HG03103 (cell line): Measurements from ENCODE around the gene GART.

Source experiments
- ATAC-seq: cut with Tn5 transposase; IDR thresholded peaks from one replicate; pipeline ENCODE4 v1.9.1; 2021; ENCODE audit warnings: low read depth; ENCODE audit not compliant: unreplicated experiment

The GART gene

GRCh38 chr21:33554236-33554981 is 12.5 kb upstream of the GART start:
- ATAC-seq, result no peak

DNA sequence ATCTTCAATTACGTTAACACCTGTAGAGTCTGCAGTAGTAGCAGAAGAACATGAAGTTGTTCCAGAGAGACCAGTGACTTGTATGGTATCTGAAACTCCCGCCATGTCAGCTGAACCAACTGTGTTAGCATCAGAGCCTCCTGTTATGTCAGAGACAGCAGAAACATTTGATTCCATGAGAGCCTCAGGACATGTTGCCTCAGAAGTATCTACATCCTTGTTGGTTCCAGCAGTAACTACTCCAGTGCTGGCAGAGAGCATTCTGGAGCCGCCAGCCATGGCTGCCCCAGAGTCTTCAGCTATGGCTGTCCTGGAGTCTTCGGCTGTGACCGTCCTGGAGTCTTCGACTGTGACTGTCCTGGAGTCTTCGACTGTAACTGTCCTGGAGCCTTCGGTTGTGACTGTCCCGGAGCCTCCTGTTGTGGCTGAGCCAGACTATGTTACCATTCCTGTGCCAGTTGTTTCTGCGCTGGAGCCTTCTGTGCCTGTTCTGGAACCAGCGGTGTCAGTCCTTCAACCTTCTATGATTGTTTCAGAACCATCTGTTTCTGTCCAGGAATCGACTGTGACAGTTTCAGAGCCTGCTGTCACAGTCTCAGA is 11.2 kb upstream of the GART start:
- no peak for ATAC-seq

- no peak for ATAC-seq
Measured at GRCh38 chr21:33552093-33552998, 10.4 kb upstream of the GART start.

- no peak for ATAC-seq
Measured at GRCh38 chr21:33551664-33552063, 9.7 kb upstream of the GART start.

DNA sequence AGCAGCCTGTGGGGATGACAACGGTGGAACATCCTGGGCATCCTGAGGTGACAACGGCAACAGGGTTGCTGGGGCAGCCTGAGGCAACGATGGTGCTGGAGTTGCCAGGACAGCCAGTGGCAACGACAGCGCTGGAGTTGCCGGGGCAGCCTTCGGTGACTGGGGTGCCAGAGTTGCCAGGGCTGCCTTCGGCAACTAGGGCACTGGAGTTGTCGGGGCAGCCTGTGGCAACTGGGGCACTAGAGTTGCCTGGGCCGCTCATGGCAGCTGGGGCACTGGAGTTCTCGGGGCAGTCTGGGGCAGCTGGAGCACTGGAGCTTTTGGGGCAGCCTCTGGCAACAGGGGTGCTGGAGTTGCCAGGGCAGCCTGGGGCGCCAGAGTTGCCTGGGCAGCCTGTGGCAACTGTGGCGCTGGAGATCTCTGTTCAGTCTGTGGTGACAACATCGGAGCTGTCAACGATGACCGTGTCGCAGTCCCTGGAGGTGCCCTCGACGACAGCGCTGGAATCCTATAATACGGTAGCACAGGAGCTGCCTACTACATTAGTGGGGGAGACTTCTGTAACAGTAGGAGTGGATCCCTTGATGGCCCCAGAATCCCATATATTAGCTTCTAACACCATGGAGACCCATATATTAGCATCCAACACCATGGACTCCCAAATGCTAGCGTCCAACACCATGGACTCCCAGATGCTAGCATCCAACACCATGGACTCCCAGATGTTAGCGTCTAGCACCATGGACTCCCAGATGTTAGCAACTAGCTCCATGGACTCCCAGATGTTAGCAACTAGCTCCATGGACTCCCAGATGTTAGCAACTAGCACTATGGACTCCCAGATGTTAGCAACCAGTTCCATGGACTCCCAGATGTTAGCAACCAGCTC is 9.1 kb upstream of the GART start:
- ATAC-seq, result no peak

GRCh38 chr21:33549848-33550771 is 8.2 kb upstream of the GART start:
- no peak for ATAC-seq

DNA sequence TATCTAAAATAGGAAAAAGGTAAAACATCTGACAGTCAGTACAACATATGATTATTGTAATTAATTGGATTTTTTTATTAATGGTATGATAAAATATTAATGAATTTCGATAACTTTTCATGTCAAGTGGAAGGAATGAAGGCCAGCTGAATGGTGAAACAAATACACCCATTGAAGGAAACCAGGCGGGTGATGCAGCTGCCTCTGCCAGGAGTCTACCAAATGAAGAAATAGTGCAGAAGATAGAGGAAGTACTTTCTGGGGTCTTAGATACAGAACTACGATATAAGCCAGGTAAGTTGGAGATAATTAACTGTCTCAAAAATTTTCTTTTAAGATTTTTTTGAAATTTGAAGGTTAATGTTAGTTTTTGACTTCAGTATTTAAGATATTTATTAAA is 4.2 kb upstream of the GART start:
- ATAC-seq, result no peak

GRCh38 chr21:33544451-33545195 is 2.7 kb upstream of the GART start:
- ATAC-seq, result no peak

GRCh38 chr21:33543505-33544129 is 1.7 kb upstream of the GART start:
- no peak for ATAC-seq

- peak; percentile 94 for ATAC-seq
Measured at GRCh38 chr21:33542640-33543504, 955 bp upstream of the GART start, which contains the start of gene SON. TSS of gene SON (plus strand) at chr21:33543038. CDS start at chr21:33543093, 55 bp downstream.

DNA sequence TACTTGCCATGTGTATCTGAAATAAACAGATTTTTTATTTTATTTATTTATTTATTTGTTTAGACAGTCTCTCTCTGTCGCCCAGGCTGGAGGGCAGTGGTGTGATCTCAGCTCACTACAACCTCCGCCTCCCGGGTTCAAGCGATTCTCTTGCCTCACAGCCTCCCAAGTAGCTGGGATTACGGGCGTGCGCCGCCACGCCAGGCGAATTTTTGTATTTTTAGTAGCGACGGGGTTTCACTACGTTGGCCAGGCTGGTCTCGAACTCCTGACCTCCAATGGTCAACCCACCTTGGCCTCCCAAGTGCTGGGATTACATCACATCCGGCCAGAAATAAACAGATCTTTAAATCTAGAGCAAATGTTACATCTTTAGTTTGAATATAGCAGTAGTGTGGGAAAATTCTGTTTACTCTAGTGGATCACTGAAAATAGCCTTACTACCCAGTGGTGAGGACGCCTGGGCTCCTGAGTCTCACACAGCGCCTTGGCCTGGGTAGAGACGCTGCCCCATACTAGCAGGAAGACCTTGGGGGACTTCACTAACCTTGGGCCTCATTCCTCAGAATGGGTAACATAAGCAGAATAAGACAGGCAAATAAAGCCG is 709 bp downstream of the GART start:
- ATAC-seq, result no peak

DNA sequence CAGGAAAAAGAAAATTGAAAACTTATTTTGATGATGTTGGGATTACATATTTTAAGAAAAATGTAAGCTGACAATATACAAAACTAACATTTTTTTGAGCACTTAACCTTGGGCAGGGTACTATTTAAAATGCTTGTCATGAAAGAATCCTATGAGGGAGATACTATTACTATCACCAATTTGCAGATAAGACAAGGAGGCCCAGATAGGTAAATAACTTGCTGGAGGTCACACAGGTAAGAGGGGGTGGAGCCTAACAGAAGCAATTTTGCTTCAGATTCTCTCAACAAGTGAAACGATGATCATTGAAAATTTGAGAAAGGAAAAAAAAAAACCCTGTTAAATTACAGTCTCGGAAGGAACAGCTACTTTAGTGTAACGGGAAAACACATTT is 1.2 kb downstream of the GART start:
- no peak for ATAC-seq

DNA sequence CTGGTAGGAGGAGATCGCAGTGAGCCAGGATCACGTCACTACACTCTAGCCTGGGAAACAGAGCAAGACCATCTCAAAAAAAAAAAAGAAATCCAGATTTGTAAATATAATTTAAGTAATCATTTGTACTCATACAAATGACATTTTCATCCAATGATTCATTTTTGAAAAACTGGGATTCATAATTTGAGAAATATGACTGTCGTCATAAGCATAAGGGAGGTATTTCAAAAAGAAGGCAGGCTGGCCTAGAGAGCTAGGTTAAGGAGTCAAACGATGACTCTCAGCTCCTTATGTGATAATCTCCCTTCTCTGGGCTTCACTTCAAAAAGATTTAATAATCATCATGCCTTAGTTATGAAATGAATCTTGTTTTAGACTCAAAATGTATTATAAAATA is 2.3 kb downstream of the GART start:
- no peak for ATAC-seq

GRCh38 chr21:33537212-33537611 is 4.7 kb downstream of the GART start:
- ATAC-seq, result no peak

- ATAC-seq, result no peak
Measured at GRCh38 chr21:33531007-33531406, 10.9 kb downstream of the GART start.

DNA sequence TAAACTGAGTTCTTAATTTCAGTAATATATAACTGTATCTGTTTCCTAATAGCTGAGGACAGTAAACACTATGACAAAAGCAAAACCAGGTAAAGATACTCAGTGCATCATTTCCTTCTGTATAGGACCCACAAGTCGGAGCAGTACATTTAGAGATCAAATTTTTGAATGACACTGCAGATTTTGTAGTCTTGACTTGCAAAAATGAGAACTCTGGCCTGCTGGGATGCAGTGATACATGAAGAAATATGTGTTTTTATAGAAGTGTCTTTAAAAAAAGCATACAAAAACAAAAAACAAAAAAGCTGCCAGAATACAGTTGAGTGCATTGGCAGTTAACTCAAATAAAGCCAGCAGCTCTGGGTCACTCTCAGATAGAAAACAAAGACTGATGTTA is 19.0 kb downstream of the GART start:
- no peak for ATAC-seq
